ENCODE results near the gene FBXW7.

Gene FBXW7

DNA sequence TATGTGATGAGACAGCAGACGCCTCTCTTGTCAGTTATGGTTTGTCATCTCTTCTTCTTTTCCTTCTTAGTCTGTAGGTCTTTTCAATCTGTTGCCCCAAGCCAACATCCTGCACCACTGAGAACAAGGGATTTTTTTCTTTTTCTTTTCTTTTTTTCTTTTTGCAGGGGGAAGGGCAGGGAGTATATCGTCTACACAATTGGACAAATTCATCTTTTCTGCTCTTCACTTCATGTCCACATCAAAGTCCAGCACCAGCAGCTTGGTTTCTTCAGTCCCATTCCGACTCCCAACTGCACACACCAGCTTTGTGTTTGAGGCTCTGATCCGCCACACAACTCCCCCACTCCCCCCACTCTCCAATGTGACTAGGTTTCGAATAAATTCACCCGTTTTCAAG lies 213.2 kb downstream of the FBXW7 start:
- no peak for DNase-seq

DNA sequence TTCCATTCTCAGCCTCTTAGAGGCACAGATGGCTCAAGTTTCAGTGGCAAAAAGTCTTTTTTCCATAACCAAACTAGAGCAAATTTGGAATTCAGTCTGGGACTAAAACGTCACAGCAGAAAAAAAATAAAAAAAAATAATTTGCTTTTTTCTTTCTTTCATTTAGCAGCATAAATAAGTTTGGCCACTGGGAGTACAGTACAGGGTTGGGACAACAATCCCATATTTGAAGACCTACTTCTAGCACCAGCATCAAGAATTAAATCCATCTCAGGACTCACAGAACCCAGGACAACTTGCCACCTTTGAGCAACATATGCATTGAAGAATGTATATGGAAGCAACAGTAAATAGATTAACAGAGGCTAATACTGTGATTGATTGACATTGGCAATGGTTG lies 214.0 kb downstream of the FBXW7 start:
- DNase-seq, result no peak

DNA sequence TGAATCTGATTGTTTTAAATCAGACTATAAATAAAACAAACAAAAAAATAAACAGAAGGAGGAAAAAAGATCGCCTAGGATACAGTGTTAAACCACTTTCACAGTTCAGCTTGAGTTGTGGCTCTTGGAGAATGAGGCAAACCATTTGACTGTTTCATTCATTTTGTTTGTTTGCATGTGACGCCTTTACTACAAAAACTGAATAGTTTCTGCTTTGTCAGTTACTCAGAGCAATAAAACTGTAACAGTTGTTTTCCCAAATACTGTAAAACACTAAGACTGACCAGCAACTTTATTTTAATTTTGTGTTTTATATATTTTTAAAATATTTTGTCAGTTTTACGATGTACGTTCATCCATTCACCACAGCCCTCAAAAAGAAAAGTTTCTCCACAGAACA lies 214.5 kb downstream of the FBXW7 start:
- DNase-seq, result no peak

DNA sequence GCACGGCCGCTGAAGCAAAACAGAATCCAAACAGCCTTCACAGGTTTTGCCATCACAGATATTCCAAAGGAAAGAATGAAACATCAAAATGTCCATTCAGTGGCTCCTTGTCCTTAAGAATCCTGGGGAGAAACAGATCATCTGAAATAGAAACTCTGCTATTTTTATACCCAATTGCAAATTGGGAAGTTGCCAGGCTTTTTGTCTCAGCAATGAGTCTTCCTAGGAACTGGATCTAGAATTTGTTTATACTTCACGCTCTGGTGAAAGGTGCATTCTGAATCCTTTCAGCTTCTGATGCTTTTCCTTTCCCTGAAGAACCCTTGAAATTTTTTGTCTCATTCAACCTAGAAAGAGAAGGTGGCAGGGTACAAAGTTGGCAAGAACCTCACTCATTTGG lies 218.9 kb downstream of the FBXW7 start:
- DNase-seq, result no peak

DNA sequence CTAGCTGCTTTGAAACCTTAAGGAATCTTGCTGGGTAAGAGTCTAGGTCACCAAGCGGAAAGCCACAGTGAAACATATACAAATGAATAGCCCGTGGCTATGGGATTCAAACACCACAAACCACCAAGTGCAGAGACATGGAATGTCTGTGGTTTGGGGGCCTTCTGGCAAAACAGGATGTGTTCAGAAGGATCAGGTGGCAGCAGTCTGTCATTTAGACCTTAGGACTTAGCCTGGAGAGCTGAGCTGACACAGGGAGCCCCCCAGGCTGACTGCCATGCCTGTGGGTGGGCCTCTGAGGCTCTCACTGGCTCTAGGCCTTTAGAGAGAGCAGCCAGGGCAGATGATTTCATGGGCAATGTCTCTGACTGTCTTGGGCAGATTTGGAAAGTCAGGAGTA lies 225.6 kb downstream of the FBXW7 start:
- no peak for DNase-seq

DNA sequence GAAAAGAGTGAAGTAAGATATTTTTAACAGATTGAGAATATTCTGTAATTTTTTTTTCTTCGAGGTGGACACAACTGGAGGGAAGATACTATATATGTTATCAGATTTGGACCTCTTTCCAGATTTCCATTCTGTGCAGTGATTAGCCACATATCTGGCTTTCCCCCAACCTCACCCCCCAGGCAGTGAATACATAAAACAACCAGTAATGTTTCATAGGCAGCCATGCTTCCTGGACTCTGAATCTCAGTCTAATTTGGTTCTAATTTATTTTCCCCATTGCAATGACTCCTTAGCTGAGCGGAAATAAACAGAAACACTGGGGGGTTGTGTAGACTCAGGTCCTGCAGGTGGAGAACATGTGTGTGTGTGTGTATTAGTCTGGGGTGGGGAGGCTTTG lies 226.5 kb downstream of the FBXW7 start:
- DNase-seq, result no peak

DNA sequence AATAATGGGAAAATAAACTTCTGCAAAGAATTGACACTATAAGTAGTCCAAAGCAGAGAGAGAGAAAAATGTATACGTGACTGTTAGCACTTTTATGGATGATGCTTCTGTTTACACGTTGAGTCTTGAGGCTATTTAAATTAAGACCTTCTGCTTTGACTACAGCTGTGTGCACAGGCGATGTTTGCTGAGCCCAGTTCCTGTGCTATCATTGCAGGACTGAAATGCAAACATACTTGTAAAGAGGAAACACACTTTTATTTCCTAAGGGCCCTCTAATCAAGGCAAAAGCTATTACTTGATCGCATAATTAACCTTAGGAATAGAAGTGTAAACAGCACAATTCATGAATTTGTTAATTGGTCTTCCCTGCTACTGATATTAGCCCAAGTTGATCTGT lies 226.9 kb downstream of the FBXW7 start:
- no peak for DNase-seq

DNA sequence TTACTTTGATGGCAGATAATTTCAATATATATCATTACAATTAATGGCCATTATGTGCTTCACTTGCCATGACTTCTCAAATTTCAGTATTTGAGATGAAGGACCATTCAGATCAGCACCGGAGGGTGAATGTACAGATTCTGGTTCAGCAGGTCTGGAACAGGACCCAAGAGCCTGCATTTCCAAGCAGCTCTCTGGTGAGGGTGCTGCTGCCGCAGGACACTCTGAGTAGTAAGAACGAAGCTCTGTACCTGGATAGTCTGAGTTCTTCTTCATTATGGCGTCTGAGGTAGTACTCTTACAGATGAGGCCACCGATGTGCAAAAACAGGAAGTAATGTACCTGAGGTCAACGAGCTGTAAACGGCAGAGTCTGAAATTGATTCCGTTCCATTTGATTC lies 228.2 kb downstream of the FBXW7 start:
- no peak for DNase-seq

DNA sequence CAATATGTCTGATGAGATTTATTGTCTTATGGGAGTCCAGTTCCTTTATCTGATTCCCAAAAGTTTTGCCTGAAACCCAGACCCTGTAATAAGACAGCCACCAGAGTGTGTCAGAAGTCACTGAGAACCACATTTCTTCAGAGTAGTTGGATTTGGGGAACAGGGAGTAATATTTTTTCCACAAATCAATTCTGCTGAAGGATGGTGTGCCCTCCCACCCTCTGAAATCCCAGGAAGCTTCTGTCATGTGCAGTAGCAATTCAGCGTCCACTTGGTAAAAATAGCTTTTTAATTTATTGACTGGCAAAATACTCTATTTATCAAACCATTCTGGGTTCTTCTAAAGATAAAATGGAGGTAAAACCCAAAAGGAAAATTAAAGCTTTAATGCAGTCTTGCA lies 229.4 kb downstream of the FBXW7 start:
- no peak for DNase-seq

DNA sequence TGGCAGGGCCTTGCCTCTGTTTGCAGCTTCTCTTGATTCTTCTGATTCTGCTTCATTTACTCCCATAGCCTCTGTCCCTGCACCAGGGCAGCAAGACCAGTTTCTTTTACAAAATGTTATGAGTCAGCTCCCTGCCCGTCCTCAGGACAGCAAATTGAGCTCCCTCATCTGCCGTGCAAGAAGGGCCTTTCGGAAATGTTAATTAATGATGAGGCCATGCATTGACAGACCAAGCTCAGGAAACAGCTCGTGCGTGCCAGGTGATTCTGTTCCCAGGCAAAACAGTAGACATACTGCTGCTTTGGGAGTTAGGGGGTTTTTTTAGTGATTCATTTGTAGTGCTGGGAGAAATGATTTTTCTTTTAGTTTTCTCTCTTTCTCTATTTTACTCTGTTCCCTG lies 231.7 kb downstream of the FBXW7 start:
- no peak for DNase-seq

DNA sequence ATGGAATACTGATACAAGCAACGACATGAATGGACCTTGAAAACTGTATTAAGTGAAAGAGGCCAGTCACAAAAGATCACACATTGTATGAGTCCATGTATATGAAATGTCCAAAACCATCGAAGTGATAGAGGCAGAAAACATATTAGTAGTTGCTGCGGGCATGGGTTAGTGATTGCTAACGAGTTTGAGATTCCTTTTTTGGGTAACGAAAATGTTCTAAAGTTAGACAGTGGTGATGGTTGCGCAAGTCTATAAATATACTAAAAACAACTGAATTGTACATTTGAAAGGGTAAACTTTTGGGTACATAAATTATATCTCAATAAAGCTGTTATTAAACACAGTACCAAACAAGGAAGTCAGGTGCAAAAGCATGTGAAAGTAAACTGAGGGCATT lies 234.5 kb downstream of the FBXW7 start:
- no peak for DNase-seq

DNA sequence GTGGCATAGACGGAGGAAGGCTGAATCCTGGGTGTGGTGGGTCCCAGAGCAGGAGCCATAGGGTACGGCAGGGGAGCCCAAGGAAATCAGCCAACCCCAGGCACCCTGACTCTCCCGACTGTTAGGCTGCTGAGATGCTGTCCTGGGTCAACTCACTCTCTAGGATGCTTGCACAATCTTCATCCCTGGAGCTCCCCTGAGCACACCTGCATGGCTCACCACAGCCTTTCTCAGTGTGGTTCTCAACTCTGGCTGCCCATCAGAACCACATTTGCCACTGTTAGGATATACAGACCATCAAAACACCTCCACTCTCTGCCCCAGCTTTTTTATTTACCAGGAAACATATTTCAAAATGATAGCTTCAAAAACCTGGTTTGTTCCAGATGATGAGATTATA lies 236.3 kb downstream of the FBXW7 start:
- DNase-seq, result no peak

DNA sequence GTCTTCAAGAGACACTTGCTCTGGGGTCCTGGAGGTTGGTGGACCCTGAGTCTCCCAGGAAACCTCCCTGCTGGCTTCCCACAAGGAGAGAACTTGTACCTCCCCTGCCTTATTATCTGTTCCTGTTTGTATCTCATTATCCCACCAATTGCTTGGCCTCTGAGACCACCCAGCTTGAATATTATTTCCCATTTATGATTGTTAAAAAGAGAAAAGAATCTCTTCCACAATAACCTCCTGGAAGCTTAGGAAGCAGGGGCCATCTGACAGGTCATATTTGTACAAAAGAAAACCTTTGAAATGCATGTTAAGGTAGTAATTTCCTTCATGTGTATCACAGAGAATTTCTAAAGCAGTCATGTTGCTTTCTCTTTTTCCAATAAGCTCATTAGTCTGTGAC lies 239.5 kb downstream of the FBXW7 start:
- no peak for DNase-seq

DNA sequence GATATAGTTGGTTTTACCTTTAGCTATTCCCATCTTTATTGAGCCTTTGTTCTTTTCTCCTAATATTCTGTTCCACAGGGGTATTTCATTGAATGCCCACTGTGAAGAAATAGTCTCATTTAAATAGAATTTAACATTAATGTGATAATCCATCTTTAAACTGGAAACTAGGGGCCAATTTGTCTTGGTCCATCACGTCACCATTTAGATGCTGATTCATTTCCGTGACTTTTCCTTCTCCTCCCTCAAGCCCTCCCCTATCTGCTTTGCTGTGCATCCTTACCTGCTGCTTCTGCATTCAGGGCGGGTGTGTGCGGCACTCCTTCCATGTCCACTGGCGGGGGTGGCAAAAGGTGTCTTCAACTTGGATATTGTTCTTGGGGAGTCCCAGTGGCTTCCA lies 241.1 kb downstream of the FBXW7 start:
- no peak for DNase-seq

DNA sequence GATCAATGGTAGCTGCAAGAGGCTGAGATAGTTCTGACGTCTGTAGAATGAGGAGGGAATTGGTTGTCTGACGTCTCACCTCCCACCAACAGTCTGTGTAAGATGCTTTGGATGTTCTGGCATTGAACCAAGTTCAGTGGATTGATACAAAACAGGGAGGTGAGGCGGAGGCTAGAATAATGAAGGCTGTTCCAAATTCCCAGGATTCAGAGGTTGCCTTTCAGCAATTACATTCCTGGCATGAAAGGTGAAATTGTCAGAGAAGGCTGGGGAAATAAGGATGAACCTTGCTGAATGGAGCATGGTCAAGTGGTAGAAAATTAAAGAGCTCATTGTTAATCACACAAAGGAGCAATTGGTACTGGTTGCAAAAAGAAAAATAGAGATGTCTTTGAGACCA lies 241.6 kb downstream of the FBXW7 start:
- no peak for DNase-seq

DNA sequence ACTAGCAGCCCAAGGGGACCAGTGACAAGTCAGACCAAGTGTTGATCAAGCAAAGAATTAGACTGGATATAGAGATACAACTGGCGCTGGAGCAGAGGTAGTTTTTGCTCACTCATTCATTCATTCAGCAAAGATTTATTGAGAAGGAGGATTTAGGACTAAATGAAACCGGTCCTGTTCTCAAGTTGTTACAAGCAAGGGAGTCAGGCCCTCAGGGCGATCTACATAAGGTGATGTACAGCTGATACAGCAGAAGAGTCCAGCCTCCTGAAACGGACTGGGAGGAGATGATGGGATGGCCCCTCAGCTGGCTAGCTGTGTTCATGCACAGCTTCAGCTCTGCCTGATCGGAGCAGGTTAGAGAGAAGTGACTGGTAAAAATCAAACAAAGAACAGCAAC lies 242.4 kb downstream of the FBXW7 start:
- DNase-seq, result no peak

DNA sequence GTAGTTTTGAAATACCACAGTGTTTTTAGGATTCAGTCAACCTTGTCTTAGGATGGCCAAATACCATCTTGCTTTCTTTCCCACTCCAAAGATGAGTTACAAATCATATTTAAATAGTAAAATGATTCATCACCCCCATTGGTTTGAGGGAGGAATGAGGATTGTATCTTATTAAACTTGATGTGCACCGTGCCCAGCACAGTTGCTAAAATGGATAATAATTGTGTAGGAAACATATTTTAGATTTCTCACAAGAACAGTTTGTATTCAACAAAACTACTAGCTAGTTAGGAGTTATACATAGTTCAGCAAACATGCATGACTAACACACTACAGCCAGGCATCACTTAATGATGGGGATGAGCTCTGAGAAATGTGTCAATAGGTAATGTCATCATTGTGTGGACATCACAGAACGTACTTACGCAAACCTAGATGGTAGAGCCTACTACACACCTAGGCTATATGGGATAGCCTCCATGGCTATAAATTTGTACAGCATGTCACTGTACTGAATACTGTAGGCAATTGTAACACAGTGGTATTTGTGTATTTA lies 245.4 kb downstream of the FBXW7 start:
- DNase-seq, result no peak

DNA sequence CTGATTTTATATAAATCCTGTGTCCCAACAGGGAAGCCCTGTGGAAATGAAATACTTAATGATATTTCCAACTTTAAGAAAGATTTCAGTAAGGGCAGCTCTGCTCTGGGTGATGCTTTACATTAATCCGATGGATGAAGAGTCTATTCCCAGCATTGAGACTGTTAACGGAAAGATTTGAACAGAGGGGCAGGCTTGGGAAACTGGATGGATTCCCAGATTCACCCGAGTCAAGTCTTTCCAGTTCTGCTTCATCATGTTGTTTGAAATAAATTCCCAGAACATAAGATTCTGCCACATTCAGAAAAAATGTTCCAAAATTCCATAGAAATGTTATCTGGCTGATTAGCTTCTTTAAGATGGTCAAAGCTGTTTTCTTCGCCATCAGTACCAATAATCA lies 246.0 kb downstream of the FBXW7 start:
- DNase-seq, result no peak

DNA sequence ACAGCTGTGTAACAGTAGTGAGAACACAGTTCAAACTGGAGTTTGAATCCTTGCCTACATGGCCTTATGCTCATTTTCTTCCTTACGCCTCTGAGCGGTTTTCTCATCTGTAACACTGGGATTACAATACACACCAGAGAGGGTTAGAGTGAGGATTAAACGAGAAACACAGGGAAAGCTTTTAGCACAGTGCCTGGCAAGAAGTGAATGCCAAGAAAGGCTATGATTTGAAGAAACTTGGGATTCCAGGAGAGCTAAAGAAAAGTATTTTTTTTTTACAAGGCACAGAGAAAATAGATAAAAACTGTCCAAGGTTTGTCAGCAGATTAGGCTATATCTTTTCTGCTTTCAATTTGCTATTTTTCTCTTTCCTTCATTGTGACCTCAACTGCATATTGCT lies 246.4 kb downstream of the FBXW7 start:
- no peak for DNase-seq

DNA sequence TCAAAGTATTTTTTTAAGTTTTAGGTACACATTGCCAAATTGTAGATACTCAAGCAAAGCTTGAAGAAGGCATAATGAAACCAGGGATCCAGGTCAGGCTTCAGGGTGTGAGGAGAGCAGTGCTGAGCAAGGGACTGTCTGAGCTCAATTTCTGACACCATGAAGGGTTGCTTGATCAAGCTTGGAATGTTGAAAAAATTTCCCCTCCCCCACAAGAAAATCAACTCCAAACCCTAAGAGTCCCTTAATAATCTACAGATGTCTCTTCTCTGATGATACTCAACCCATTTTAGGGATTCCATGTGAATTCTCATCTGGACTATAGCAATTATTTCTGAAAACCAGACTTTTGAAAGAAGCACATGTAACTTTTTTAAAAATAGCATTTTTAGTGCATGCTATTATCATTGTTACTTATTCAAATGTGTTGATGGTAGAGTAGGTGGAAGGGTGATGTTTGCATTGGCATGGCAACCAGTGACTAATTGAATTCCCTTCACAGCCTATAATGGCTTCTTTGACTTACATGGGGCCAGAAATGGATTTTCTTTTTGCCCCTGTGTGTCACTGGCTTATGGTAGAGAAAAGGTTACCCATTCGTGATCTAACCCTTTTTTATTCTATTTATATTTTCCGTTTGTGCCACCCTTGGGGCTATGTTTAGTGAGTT lies 252.0 kb downstream of the FBXW7 start:
- no peak for DNase-seq

DNA sequence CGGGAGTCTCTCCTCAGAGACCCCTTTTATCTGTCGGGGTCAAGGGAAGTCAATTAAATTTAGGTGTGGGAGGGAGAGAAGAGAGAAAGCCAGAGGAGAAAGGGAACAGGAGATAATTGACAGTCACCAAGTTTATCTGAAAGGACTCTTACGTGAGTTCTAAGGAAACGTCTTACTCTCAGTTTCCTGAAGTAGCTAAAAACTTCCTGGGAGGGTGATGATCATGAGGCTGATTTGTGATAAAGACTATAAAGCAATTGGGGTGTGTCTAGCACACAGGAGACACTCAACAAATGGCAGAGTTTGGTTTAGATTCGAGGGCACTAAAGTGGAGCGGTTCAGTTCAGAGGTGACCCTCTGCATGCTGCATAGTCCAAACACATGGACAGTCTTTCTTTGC lies 254.1 kb downstream of the FBXW7 start:
- no peak for DNase-seq

DNA sequence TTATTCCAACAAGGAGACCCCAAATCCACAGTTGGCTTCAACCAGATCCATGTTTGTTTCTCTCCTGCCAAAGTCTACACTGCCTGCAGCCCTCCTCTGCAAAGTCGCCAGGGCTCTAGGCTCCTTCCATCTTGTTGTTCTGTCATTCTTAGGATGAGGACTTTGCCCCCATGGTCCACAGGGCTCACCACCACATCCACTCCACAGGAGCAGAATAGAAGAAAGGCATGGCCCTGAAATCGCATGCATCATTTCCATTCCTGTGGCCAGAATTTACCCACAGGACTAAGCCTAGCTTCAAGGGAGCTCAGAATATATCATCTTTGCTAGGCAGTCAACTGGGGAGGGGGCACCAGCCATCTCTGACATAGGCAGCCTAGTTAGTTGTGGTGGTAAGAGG lies 254.7 kb downstream of the FBXW7 start:
- DNase-seq, result no peak

DNA sequence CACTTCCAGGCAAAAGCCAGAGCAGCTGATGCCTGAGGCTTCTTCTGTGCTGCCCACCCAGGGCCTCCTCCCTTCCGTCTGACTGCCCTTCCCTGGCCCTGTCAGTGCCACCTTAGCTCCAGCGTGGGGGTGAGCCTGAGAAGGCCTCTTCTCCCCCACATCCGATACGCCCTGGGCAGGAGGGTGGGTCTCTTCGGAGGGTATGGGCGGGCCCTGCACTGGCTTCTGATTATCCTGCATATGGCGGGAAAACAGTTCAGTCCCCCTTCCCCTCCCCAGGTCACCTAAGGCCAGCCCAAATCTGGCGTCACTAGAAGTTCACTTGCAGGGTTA lies 256.7 kb downstream of the FBXW7 start:
- DNase-seq, result no peak

DNA sequence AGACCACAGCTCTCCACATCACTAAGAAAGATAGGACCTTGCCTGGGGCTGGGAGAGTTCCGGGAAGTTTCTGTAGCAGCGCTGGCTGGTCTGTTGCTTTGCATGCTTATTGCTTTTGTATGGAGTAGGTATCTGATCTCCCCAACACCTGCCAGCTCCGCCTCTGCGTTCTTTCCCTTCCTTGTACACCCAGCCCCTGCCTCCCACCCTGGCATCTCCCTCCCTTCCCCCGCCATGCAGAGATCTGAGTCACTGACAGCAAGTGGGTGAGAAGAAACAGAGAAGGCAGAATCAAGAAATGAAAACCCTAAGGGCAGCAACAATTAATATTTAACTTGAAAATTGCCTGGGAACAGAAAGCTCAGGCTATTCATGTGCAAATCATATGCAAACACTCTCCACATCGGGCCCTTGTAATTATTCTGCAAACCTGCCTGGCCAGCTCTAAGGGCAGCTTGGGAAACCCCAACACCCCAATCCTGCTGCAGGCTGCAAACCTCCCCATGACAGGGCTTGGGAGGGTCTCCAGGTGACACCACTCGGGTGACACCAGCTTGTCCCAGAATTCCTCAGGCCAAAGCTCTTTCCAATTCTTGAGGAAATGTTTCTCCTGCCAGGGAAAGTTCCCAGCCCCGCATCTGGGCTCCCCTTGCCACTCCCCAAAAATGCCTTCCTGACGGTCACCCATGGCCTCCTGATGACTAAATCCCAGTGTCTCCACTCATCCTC lies 257.2 kb downstream of the FBXW7 start:
- DNase-seq, result no peak

DNA sequence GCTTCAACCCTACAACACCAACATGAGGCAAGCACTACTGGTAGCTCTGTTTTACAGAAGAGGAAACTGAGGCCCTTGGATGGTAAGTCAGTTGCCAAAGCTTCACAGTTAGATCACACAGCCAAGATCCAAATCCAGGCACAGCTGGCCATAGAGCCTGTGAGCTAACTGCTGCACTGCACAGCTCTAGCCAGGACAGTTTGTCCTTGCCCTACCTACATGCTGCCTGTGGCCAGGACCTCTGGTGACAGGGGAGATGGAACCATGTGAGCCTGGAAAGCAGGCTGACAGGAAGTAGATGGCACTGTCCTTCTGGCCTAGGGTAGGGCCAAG lies 257.8 kb downstream of the FBXW7 start:
- no peak for DNase-seq

Data from CD4-positive, alpha-beta T cell treated with Interleukin-17A for 4 hours (primary cell).